GM19099 (cell line): Measurements from ENCODE around the gene SLC38A11.

Experiments
- POLR2A ChIP-seq: IDR thresholded peaks from 3 replicates; pipeline ENCODE4 v1.6.1; 2011; ENCODE audit warnings: low read depth; ENCODE audit not compliant: insufficient read length; ENCODE audit errors: extremely low read depth

Gene SLC38A11, protein sequence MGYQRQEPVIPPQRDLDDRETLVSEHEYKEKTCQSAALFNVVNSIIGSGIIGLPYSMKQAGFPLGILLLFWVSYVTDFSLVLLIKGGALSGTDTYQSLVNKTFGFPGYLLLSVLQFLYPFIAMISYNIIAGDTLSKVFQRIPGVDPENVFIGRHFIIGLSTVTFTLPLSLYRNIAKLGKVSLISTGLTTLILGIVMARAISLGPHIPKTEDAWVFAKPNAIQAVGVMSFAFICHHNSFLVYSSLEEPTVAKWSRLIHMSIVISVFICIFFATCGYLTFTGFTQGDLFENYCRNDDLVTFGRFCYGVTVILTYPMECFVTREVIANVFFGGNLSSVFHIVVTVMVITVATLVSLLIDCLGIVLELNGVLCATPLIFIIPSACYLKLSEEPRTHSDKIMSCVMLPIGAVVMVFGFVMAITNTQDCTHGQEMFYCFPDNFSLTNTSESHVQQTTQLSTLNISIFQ

DNA sequence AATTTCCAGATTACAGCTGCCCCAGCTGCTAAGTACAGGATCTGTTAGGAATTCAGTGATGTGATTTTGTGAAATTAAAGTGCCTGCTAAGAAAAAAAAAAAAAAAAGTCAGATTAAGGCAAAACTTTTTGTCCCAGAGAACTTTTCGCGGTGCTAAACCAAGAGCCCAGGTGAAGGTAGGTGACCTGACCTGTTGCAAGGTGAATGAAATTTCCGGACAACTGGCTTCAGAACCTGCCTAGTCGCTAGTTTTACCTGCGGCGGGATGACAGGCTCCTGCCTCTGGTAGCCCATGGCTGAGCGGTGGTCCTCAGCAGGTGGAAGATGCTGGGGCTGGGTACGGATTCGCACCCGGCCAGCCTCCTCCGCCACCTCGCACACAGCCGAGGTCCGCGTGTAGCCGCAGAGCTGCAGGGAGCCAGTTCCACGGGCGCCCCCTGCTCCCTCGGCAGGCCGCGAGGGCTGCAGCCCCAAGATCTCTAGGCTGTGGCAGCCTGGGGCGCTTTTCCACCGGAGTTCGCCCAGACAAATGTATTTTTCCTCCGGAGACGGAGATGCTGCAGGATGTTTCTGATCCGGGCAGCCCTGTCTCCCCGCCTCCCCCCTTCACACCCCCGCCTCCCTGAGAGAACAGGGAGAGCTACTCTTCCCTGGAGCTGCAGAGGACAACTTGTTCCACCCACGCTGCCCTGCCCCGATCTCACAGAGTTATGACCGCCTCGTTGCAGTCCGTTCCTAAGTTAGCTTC, at the start of gene SLC38A11:
TSS of gene SLC38A11 (minus strand) at position 572 of the 748 bp plus-strand sequence. CDS start at position 294, 278 bp downstream.
- TF ChIP-seq POLR2A = no peak

DNA sequence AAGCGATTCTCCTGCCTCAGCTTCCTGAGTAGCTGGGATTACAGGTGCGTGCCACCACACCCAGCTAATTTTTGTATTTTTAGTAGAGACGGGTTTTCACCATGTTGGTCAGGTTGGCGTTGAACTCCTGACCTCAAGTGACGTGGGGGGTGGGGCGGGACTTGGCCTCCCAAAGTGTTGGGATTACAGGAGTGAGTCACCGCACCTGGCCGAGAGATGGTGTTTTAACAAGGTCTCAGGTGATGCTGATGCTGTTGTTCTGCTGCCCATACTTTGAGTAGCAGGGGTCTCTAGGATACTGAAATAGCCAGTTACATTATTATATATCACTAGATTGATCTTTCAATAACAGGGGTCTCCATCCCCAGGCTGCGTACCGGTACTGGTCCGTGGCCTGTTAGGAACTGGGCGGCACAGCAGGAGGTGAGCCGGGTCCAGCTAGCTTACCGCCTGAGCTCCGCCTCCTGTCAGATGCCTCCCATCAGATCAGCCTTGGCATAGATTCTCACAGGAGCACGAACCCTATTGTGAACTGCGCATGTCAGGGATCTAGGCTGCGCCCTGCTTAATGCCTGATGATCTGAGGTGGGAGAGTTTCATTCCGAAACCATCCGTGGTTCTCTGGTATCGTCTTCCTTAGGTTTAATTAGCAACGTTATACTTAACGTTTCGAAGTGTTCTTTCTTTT, 48.3 kb upstream of the SLC38A11 start:
- TF ChIP-seq POLR2A = no peak

DNA sequence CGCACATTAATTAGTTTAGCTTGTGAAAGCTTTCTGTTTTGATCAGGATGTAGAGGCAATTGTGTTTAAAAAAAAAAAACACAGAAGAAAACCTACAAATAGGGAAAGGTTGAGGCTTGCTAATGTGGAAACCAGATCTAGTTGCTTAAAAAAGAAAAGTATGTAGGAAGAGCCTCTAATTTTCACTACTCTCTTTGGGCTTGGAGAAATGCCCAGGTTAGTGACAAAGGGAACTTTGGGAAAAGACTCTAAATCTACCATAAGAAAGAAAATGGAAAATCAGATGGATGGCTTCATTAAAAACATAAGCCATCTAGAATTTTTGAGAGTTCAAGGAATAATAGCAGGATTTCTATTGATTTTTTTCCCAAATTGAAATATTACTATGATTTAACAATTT, 47.3 kb upstream of the SLC38A11 start:
- TF ChIP-seq POLR2A = no peak

GRCh38 chr2:164993287-164994016, 38.1 kb upstream of the SLC38A11 start:
- no peak for TF ChIP-seq POLR2A

DNA sequence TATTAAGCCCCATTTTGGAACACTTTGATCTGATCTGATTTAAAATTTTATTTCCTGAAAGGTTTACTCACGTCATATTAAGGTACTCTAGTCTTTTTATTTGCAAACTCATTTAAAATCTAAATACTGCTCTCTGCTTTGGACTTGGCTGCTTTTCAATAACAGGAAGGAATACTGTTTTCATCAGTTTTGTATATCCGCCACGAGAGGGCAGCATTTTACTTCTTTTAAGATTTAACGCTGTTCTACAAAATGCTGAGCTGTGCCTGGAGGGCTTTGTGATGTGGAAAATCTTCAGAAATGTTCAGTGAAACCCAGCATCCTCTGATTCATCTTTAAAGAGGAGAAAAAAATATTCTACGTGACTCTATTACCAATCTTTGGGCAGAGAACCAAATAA, 37.5 kb upstream of the SLC38A11 start:
- TF ChIP-seq POLR2A = no peak

GRCh38 chr2:164984428-164984827, 29.1 kb upstream of the SLC38A11 start:
- no peak for TF ChIP-seq POLR2A

GRCh38 chr2:164981217-164981990, 26.1 kb upstream of the SLC38A11 start:
- no peak for TF ChIP-seq POLR2A

DNA sequence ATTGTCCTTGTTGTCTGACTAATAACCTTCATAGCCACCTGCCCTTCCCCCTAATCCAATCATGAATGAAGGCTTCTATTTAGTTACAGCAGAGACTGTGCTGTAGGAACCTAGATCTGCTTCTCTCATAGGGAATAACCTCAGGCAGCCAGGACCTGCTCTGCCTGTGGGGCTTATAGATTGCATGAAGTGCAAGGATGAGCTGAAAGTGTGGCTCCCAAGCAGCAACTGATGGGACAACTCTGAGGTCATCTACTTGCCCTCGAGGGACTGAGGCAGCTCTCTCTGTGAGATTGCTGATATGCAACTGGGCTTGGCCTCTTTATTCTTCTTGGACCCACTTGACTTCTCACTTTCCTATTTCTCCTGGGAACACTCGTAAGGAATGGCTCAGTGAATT, 23.8 kb upstream of the SLC38A11 start:
- no peak for TF ChIP-seq POLR2A

DNA sequence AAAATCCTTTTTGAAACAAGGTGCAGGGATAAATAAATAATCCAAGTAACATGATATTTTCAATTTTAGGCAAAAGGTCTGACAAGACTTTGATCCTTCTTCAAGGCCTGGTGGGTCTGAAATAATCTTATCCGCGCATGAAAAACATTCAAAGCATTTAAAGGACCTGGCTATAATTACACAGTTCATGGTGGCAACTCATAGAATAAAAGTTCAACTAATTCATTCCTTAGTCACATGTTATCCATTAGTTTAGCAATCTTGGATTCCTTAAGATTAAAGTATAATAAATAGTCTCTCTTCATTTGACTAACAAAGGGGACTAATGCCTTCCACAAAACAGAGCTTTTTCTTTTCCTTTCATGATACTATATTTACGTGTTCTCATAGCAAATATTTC, 21.0 kb upstream of the SLC38A11 start:
- TF ChIP-seq POLR2A = no peak

DNA sequence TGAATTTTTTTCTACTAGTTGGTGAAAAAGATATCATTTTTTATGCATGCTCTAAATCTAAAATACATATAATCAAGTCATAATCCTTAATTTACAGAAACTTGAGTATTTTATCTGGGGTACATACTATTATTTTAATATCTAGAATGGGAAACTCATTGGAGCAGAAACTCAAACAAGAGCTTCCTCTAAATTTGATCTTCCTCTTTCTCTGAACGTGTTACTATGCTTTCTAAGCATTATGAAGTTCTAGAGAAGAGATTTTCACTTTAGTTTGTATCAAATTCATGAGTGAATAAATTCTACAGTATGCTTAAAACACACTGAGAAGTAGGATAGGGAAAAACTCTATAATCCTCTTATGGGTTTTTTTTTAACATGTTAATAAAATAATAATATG, 20.6 kb upstream of the SLC38A11 start:
- TF ChIP-seq POLR2A = no peak

DNA sequence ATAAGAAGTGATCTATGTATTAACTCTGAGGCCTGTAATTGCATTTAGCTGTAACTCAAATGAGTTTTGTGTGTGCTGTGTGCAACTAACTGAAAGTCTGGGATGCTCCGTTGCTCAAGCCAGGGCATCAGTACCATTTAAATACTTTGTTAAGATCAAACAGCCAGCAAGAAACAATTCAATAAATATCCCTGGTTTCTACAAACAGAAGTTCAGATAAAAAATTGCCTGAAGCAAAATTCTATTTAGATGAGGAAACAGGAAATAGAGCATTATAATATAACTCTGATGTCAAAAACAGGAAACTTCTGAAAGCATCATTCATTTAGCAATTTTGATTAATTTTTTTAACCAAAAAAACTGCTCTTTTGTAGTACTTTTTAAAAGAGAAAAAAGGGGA, 18.9 kb upstream of the SLC38A11 start:
- no peak for TF ChIP-seq POLR2A

GRCh38 chr2:164972216-164972615, 16.9 kb upstream of the SLC38A11 start:
- no peak for TF ChIP-seq POLR2A

DNA sequence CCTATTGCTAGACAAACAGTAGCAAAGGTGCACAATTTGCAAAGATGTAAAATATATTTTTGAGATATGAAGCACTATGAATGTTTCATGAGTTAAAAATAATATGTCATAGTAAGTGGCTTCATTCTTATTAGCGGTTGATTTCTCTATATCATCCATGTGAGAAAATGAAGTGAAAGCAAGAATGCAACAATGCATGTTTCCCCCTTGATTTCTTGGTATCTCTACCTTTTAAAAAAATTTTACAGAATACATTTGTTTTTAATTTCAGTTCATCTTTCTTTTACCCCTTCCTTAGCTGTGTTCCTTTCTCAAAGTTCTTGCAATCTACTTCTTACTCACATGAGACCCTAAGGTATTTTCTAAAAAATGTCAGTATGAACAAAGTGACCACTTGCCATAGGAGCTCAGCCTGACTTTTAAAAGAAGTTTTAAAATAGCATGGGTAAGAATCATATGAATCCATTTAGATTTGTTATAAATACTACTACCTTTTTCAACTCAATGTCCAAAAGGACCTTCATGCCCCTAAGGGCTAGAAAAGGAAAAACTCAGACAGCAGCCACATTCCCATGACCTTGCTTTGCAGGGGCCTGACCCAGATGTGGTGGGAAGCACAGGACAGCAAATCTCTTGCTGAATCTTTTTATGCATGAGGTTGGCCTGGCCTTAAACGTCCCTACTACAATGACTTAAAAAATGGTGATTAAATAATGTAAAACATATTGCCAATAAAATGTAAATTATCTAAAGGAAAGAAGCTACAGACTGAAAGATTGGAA, 14.8 kb upstream of the SLC38A11 start:
- no peak for TF ChIP-seq POLR2A
